ENCODE measurements around the gene SFTPB.

SFTPB gene

GRCh38 chr2:85684380-85684779, 16.4 kb upstream of the SFTPB start:
- Histone ChIP-seq H3K4me2 (ENCODE audit: low read length) (no peak overlapping the region), H4K20me1 (ENCODE audit: insufficient read depth, low read length) (no peaks in the 10 kb centered on the region), H3K4me3 (ENCODE audit: low read length) (no peak overlapping the region), H3K27ac (ENCODE audit: low read length) (no peak overlapping the region), H3K36me3 (replicated peaks; ENCODE audit: low read depth, low read length) (no peaks in the 10 kb centered on the region), H2AFZ (ENCODE audit: low read depth, low read length) (peak overlapping the region; percentile 59; the same call in 1 of the 2 replicates), H3K27me3 (ENCODE audit: low read depth, low read length) (peaks cover 22% of the 10 kb centered on the region), H3K4me1 (ENCODE audit: low read length) (no peaks in the 10 kb centered on the region; the same call in 1 of the 2 replicates), H3K9me3 (ENCODE audit: insufficient read depth, low read length) (no peaks in the 10 kb centered on the region), H3K79me2 (ENCODE audit: low read length) (no peaks in the 10 kb centered on the region), H3K9ac (ENCODE audit: low read length) (no peak overlapping the region)
- TF ChIP-seq CTCF (IDR thresholded peaks at IDR 0.05; ENCODE audit: low read depth, low read length) (no peak), EZH2phosphoT487 (IDR thresholded peaks at IDR 0.05; ENCODE audit: low read depth) (no peak)

GRCh38 chr2:85682378-85682777, 14.4 kb upstream of the SFTPB start:
- TF ChIP-seq CTCF (IDR thresholded peaks at IDR 0.05; ENCODE audit: low read depth, low read length) (no peak), EZH2phosphoT487 (IDR thresholded peaks at IDR 0.05; ENCODE audit: low read depth) (no peak)

GRCh38 chr2:85681776-85682175, 13.8 kb upstream of the SFTPB start:
- no peak overlapping the region for H3K9ac ChIP-seq (ENCODE audit: low read length)
- H3K9me3 ChIP-seq (ENCODE audit: insufficient read depth, low read length) = no peaks in the 10 kb centered on the region
- no peak overlapping the region for H3K27ac ChIP-seq (ENCODE audit: low read length)
- no peak overlapping the region for H3K4me2 ChIP-seq (ENCODE audit: low read length)
- peaks cover 18% of the 10 kb centered on the region for H3K27me3 ChIP-seq (ENCODE audit: low read depth, low read length)
- TF ChIP-seq CTCF (IDR thresholded peaks at IDR 0.05; ENCODE audit: low read depth, low read length) (no peak), EZH2phosphoT487 (IDR thresholded peaks at IDR 0.05; ENCODE audit: low read depth) (no peak)
- H2AFZ ChIP-seq (ENCODE audit: low read depth, low read length) = no peak overlapping the region
- no peaks in the 10 kb centered on the region for H3K36me3 ChIP-seq (replicated peaks; ENCODE audit: low read depth, low read length)
- peaks cover 2% of the 10 kb centered on the region; the same call in 1 of the 2 replicates for H3K4me1 ChIP-seq (ENCODE audit: low read length)
- no peaks in the 10 kb centered on the region for H4K20me1 ChIP-seq (ENCODE audit: insufficient read depth, low read length)
- no peaks in the 10 kb centered on the region for H3K79me2 ChIP-seq (ENCODE audit: low read length)
- no peak overlapping the region for H3K4me3 ChIP-seq (ENCODE audit: low read length)

More at GRCh38 chr2:85682378-85682777, 14.4 kb upstream of the SFTPB start:
- no peaks in the 10 kb centered on the region for H3K79me2 ChIP-seq (ENCODE audit: low read length)
- no peaks in the 10 kb centered on the region for H3K36me3 ChIP-seq (replicated peaks; ENCODE audit: low read depth, low read length)
- H3K9ac ChIP-seq (ENCODE audit: low read length) = no peak overlapping the region
- peaks cover 2% of the 10 kb centered on the region; the same call in 1 of the 2 replicates for H3K4me1 ChIP-seq (ENCODE audit: low read length)
- no peak overlapping the region for H2AFZ ChIP-seq (ENCODE audit: low read depth, low read length)
- H3K9me3 ChIP-seq (ENCODE audit: insufficient read depth, low read length) = no peaks in the 10 kb centered on the region
- H3K4me2 ChIP-seq (ENCODE audit: low read length) = no peak overlapping the region
- no peaks in the 10 kb centered on the region for H4K20me1 ChIP-seq (ENCODE audit: insufficient read depth, low read length)
- H3K27ac ChIP-seq (ENCODE audit: low read length) = no peak overlapping the region
- H3K27me3 ChIP-seq (ENCODE audit: low read depth, low read length) = peaks cover 22% of the 10 kb centered on the region
- H3K4me3 ChIP-seq (ENCODE audit: low read length) = no peak overlapping the region

GRCh38 chr2:85681372-85681763, 13.4 kb upstream of the SFTPB start:
- Histone ChIP-seq H4K20me1 (ENCODE audit: insufficient read depth, low read length) (no peaks in the 10 kb centered on the region), H3K27ac (ENCODE audit: low read length) (no peak overlapping the region), H3K36me3 (replicated peaks; ENCODE audit: low read depth, low read length) (no peaks in the 10 kb centered on the region), H3K27me3 (ENCODE audit: low read depth, low read length) (peaks cover 14% of the 10 kb centered on the region), H3K9ac (ENCODE audit: low read length) (no peak overlapping the region), H3K9me3 (ENCODE audit: insufficient read depth, low read length) (no peaks in the 10 kb centered on the region), H3K4me2 (ENCODE audit: low read length) (no peak overlapping the region), H3K79me2 (ENCODE audit: low read length) (no peaks in the 10 kb centered on the region), H3K4me1 (ENCODE audit: low read length) (peaks cover 5% of the 10 kb centered on the region; the same call in 1 of the 2 replicates), H2AFZ (ENCODE audit: low read depth, low read length) (no peak overlapping the region), H3K4me3 (ENCODE audit: low read length) (no peak overlapping the region)
- TF ChIP-seq EZH2phosphoT487 (IDR thresholded peaks at IDR 0.05; ENCODE audit: low read depth) (no peak), CTCF (IDR thresholded peaks at IDR 0.05; ENCODE audit: low read depth, low read length) (no peak)
